Endothelial cell (in vitro differentiated cells): ENCODE results near the gene TENM4. TPM values are rescaled to one million over a fixed set of nuclear protein-coding genes. Genes with fewer than 3 reads are reported as not detected.

ENCODE experiments used
- DNase-seq: peaks from one replicate; pipeline ENCODE4 v3.0.0; 2021; ENCODE audit warnings: low spot score
- H3K27ac Mint-ChIP-seq: one replicate; pipeline ENCODE4 v1.8.0; 2021; ENCODE audit warnings: mixed read lengths, inconsistent platforms; ENCODE audit not compliant: unreplicated experiment
- H3K27me3 Mint-ChIP-seq: one replicate; pipeline ENCODE4 v1.8.0; 2021; ENCODE audit warnings: mild to moderate bottlenecking, moderate library complexity, mixed read lengths, inconsistent platforms; ENCODE audit not compliant: unreplicated experiment
- H3K36me3 Mint-ChIP-seq: one replicate; pipeline ENCODE4 v1.8.0; 2021; ENCODE audit warnings: mild to moderate bottlenecking, low read depth, mixed read lengths, inconsistent platforms; ENCODE audit not compliant: unreplicated experiment
- H3K4me1 Mint-ChIP-seq: one replicate; pipeline ENCODE4 v1.8.0; 2021; ENCODE audit warnings: mild to moderate bottlenecking, mixed read lengths, inconsistent platforms; ENCODE audit not compliant: unreplicated experiment
- H3K4me3 Mint-ChIP-seq: one replicate; pipeline ENCODE4 v1.8.0; 2021; ENCODE audit warnings: mild to moderate bottlenecking, mixed read lengths, inconsistent platforms; ENCODE audit not compliant: unreplicated experiment
- H3K9me3 Mint-ChIP-seq: one replicate; pipeline ENCODE4 v1.8.0; 2021; ENCODE audit warnings: mixed read lengths, inconsistent platforms; ENCODE audit not compliant: unreplicated experiment
- CTCF ChIP-seq: fragments of 200-600 bp; sonication (generic); IDR thresholded peaks from one replicate; pipeline ENCODE4 v1.5.0; 2021; ENCODE audit warnings: antibody characterized with exemption; ENCODE audit not compliant: unreplicated experiment
- long read RNA-seq: library from polyadenylated mRNA; unstranded; transcript quantifications from one replicate; pipeline ENCODE4 v2.0.0, GENCODE V29; 2020; ENCODE audit not compliant: unreplicated experiment
- total RNA-seq: library from RNA; stranded (reverse); fragmentation: NEBNext Ultra II Directional; extraction: Animal tissue kit (Norgen Biotek cat#: 25700); gene quantifications from one replicate; pipeline ENCODE4 v1.2.1, GENCODE V29; 2021; ENCODE audit not compliant: unreplicated experiment

TENM4 gene
- total RNA-seq, result 1.8 TPM
- long read RNA-seq, partial matches to known transcripts, result 0 of 1 reads
- long read RNA-seq, other reads (novel, unspliced or antisense), result 1 of 1 reads

- TF ChIP-seq CTCF, result no peak
- peak; percentile 45 for DNase-seq
- Mint-ChIP-seq H3K4me3 (peak within 1 kb of the TSS; percentile 89), H3K27me3 (peaks cover 28% of the 10 kb centered on the region), H3K27ac (peak within 1 kb of the TSS; percentile 65), H3K36me3 (no peaks in the 10 kb centered on the region), H3K9me3 (no peaks in the 10 kb centered on the region), H3K4me1 (peaks cover 22% of the 10 kb centered on the region)
Observed at GRCh38 chr11:79440571-79441460, at the start of gene TENM4. Gene TENM4, minus strand, starts transcription at chr11:79441030. Its CDS starts 371,086 bp downstream, at chr11:79069944.

GRCh38 chr11:79488286-79488685 is 47.5 kb upstream of the TENM4 start:
- no peaks in the 10 kb centered on the region for H3K9me3 Mint-ChIP-seq

GRCh38 chr11:79487412-79487811 is 46.6 kb upstream of the TENM4 start:
- TF ChIP-seq CTCF, result no peak
- no peak overlapping the region for H3K4me3 Mint-ChIP-seq
- H3K27me3 Mint-ChIP-seq, result peaks cover 3% of the 10 kb centered on the region
- H3K27ac Mint-ChIP-seq, result no peak overlapping the region
- no peak for DNase-seq
- no peaks in the 10 kb centered on the region for H3K4me1 Mint-ChIP-seq
- H3K36me3 Mint-ChIP-seq, result no peaks in the 10 kb centered on the region
- H3K9me3 Mint-ChIP-seq, result no peaks in the 10 kb centered on the region

More at GRCh38 chr11:79488286-79488685, 47.5 kb upstream of the TENM4 start:
- Mint-ChIP-seq H3K36me3 (no peaks in the 10 kb centered on the region), H3K27ac (no peak overlapping the region), H3K27me3 (peaks cover 3% of the 10 kb centered on the region), H3K4me3 (no peak overlapping the region), H3K4me1 (no peaks in the 10 kb centered on the region)
- TF ChIP-seq CTCF, result no peak
- no peak for DNase-seq

- DNase-seq, result no peak
- Mint-ChIP-seq H3K27me3 (peaks cover 3% of the 10 kb centered on the region), H3K27ac (no peak overlapping the region), H3K36me3 (no peaks in the 10 kb centered on the region), H3K4me3 (no peak overlapping the region), H3K4me1 (no peaks in the 10 kb centered on the region), H3K9me3 (no peaks in the 10 kb centered on the region)
- no peak for TF ChIP-seq CTCF
Observed at GRCh38 chr11:79486242-79486984, 45.6 kb upstream of the TENM4 start.
